Endodermal cell (in vitro differentiated cells): ENCODE data around the gene STARD13. TPM values are rescaled to one million over a fixed set of nuclear protein-coding genes. Genes with fewer than 3 reads are reported as not detected.

Source experiments
- DNase-seq: peaks from one replicate; pipeline ENCODE4 v3.0.0-alpha.2; 2017
- H3K27ac ChIP-seq: 2 replicates; pipeline ENCODE4 v1.5.1; 2013; ENCODE audit warnings: mild to moderate bottlenecking, low read depth, low read length, moderate library complexity
- H3K27me3 ChIP-seq: 2 replicates; pipeline ENCODE4 v1.6.1; 2013; ENCODE audit warnings: mild to moderate bottlenecking, low read length, moderate library complexity; ENCODE audit not compliant: insufficient read depth, control insufficient read depth, poor library complexity, severe bottlenecking
- H3K36me3 ChIP-seq: 2 replicates; pipeline ENCODE4 v1.7.0; 2013; ENCODE audit warnings: mild to moderate bottlenecking, low read length, moderate library complexity; ENCODE audit not compliant: control insufficient read depth, insufficient read depth
- H3K4me1 ChIP-seq: one replicate; pipeline ENCODE4 v1.7.0; 2013; ENCODE audit warnings: low read length; ENCODE audit not compliant: control insufficient read depth, insufficient read depth
- H3K4me3 ChIP-seq: 2 replicates; pipeline ENCODE4 v1.5.1; 2013; ENCODE audit warnings: mild to moderate bottlenecking, low read length, moderate library complexity
- H3K9ac ChIP-seq: 2 replicates; pipeline ENCODE4 v1.6.1; 2013; ENCODE audit warnings: mild to moderate bottlenecking, low read length, moderate library complexity; ENCODE audit not compliant: poor library complexity, severe bottlenecking; ENCODE audit errors: extremely low read depth
- H3K9me3 ChIP-seq: 2 replicates; pipeline ENCODE4 v1.6.1; 2013; ENCODE audit warnings: mild to moderate bottlenecking, low read length, moderate library complexity; ENCODE audit not compliant: control insufficient read depth
- H3K27ac Mint-ChIP-seq: 2 replicates; pipeline ENCODE4 v1.8.0; 2020; ENCODE audit warnings: mixed read lengths
- H3K27me3 Mint-ChIP-seq: 2 replicates; pipeline ENCODE4 v1.8.0; 2021; ENCODE audit warnings: mild to moderate bottlenecking, mixed read lengths; ENCODE audit not compliant: insufficient read depth
- H3K36me3 Mint-ChIP-seq: 2 replicates; pipeline ENCODE4 v1.8.0; 2020; ENCODE audit warnings: low read depth, mixed read lengths
- H3K4me1 Mint-ChIP-seq: 2 replicates; pipeline ENCODE4 v1.8.0; 2020; ENCODE audit warnings: mixed read lengths
- H3K4me3 Mint-ChIP-seq: 2 replicates; pipeline ENCODE4 v1.8.0; 2020; ENCODE audit warnings: mild to moderate bottlenecking, moderate library complexity, mixed read lengths
- H3K9me3 Mint-ChIP-seq: 2 replicates; pipeline ENCODE4 v1.8.0; 2020; ENCODE audit warnings: mild to moderate bottlenecking, mixed read lengths
- WGBS, 2 experiments: methylation state at CpG; one replicate each; pipeline versions ENCODE4 v1.1.5 to v1.1.7; 2013; ENCODE audit warnings: missing lambda C conversion rate in 2 of 2, mixed read lengths in 1 of 2; ENCODE audit not compliant: insufficient coverage in 1 of 2, insufficient read length in 1 of 2; 5-methylcytosine and 5-hydroxymethylcytosine counted together
- total RNA-seq, 2 donors: library from RNA; stranded (reverse); fragmentation: NEBNext Ultra II Directional in 1 of 2; extraction: Animal tissue kit (Norgen Biotek cat#: 25700) in 1 of 2; gene quantifications; 2 replicates in 1 of 2; 3 replicates in 1 of 2; pipeline ENCODE4 v1.2.1, GENCODE V29; 2021
- TF ChIP-seq, protein P1 (sequence below): fragments of 200-600 bp; sonication (generic); conservative IDR thresholded peaks from 2 replicates; pipeline ENCODE4 v1.5.0; 2021; ENCODE audit warnings: antibody characterized with exemption, mild to moderate bottlenecking

The STARD13 gene
- total RNA-seq, 2 donors from 2014 or later: 2.5 to 3.7 TPM

DNA sequence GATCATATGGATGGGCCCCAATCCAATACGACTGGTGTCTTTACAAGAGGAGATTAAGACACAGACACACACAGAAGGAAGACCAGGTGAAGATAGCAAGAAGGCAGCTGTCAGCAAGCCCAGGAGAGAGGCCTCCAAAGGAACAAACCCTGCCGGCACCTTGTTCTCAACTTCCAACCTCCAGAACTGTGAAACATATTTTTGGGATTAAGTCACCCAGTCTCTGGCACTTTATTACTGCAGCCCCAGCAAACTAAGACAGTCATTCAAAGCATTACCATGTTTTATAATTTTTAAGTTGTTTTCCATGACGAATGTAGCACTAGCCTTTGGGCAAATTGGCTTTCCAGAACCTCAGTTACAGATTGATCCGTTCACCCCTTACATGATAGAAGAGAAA lies 11.3 kb downstream of the STARD13 start:
- Histone ChIP-seq H3K27me3 (no peaks in the 10 kb centered on the region), H3K4me1 (no peaks in the 10 kb centered on the region), H3K4me3 (no peak overlapping the region), H3K36me3 (no peaks in the 10 kb centered on the region), H3K27ac (no peak overlapping the region), H3K9me3 (no peaks in the 10 kb centered on the region), H3K9ac (no peak overlapping the region)
- 94 to 100% methylated on average over 3 to 4 of the region's 4 CpGs for WGBS, 2 experiments
- TF ChIP-seq, protein P1, sequence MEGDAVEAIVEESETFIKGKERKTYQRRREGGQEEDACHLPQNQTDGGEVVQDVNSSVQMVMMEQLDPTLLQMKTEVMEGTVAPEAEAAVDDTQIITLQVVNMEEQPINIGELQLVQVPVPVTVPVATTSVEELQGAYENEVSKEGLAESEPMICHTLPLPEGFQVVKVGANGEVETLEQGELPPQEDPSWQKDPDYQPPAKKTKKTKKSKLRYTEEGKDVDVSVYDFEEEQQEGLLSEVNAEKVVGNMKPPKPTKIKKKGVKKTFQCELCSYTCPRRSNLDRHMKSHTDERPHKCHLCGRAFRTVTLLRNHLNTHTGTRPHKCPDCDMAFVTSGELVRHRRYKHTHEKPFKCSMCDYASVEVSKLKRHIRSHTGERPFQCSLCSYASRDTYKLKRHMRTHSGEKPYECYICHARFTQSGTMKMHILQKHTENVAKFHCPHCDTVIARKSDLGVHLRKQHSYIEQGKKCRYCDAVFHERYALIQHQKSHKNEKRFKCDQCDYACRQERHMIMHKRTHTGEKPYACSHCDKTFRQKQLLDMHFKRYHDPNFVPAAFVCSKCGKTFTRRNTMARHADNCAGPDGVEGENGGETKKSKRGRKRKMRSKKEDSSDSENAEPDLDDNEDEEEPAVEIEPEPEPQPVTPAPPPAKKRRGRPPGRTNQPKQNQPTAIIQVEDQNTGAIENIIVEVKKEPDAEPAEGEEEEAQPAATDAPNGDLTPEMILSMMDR: no peak
- no peaks in the 10 kb centered on the region for H3K9me3 Mint-ChIP-seq
- no peak overlapping the region for H3K4me3 Mint-ChIP-seq
- DNase-seq: no peak
- no peaks in the 10 kb centered on the region for H3K27me3 Mint-ChIP-seq
- H3K27ac Mint-ChIP-seq: no peak overlapping the region
- H3K4me1 Mint-ChIP-seq: no peaks in the 10 kb centered on the region
- H3K36me3 Mint-ChIP-seq: no peaks in the 10 kb centered on the region

DNA sequence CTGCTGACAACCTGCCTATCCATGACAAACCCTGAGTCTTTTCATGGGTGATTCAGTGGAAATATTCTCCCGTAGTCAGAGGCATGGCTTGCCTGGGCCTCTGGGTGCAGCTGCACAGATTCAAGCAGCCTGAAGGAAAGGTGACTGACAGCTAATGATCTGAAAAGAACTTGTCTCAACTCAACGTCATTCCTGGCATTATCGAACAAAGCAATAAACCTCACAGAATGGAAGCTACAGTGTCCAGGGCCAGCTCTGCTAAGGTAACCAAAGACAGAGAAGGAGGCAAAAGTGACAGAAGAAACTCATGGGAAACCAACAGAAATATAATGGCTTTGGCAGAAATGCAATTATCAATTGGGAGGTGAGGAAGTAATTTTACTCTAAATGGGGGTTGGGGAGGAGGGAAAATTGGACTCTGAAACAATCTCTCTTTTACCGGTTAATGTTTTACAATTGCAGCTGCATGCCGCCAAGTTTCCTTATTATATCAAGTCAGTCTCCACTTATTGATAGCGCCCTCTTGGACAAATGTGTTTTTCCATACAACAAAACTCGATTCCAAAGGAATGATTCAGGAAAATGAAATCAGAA lies 12.9 kb downstream of the STARD13 start:
- no peaks in the 10 kb centered on the region for H3K36me3 Mint-ChIP-seq
- Histone ChIP-seq H3K36me3 (no peaks in the 10 kb centered on the region), H3K4me1 (no peaks in the 10 kb centered on the region), H3K9me3 (no peaks in the 10 kb centered on the region), H3K27me3 (no peaks in the 10 kb centered on the region), H3K9ac (no peak overlapping the region), H3K27ac (no peak overlapping the region), H3K4me3 (no peak overlapping the region)
- WGBS, 2 experiments: 91 to 95% methylated on average over 4 to 7 of the region's 7 CpGs
- H3K27me3 Mint-ChIP-seq: no peaks in the 10 kb centered on the region
- no peaks in the 10 kb centered on the region for H3K4me1 Mint-ChIP-seq
- no peak overlapping the region for H3K4me3 Mint-ChIP-seq
- no peak overlapping the region for H3K27ac Mint-ChIP-seq
- no peaks in the 10 kb centered on the region for H3K9me3 Mint-ChIP-seq
- TF ChIP-seq, protein P1: no peak
- no peak for DNase-seq

DNA sequence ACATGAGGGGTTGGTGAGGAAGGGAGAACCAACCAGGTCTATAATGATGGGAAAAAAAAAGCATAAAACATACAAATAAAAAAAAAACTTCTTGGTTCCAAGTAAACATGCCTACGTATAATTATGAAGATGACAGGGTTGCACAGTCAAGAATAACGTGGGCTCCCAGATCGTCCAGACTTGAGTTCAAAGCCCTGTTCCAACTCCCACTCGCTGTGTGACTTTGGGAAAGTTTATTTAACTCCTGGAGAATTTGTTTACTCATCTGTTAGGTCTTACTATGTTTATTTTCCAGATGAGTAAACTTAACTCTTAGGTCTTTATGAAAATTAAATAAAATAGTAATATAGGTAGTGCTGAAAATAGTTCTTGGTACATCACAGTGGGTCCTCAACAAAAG lies 13.8 kb downstream of the STARD13 start:
- TF ChIP-seq, protein P1: no peak
- Histone ChIP-seq H3K4me1 (no peaks in the 10 kb centered on the region), H3K27me3 (no peaks in the 10 kb centered on the region), H3K4me3 (no peak overlapping the region), H3K9ac (no peak overlapping the region), H3K9me3 (no peaks in the 10 kb centered on the region), H3K36me3 (no peaks in the 10 kb centered on the region), H3K27ac (no peak overlapping the region)
- H3K9me3 Mint-ChIP-seq: no peaks in the 10 kb centered on the region
- H3K27ac Mint-ChIP-seq: no peak overlapping the region
- no peaks in the 10 kb centered on the region for H3K36me3 Mint-ChIP-seq
- 97 to 100% methylated on average over 4 of the region's 4 CpGs for WGBS, 2 experiments
- H3K27me3 Mint-ChIP-seq: no peaks in the 10 kb centered on the region
- DNase-seq: no peak
- H3K4me1 Mint-ChIP-seq: no peaks in the 10 kb centered on the region
- H3K4me3 Mint-ChIP-seq: no peak overlapping the region
